WERI-Rb-1 (cell line): ENCODE measurements around the gene ADAMTS12.

Experiments used
- DNase-seq: peaks from one replicate; pipeline ENCODE4 v3.0.0-alpha.2; 2020
- H3K27ac ChIP-seq: fragments of 250-450 bp; sonication (Bioruptor Pico); 2 replicates; pipeline ENCODE4 v1.5.1; 2020; ENCODE audit warnings: mild to moderate bottlenecking, moderate library complexity
- H3K27me3 ChIP-seq: fragments of 250-450 bp; sonication (Bioruptor Pico); 2 replicates; pipeline ENCODE4 v1.5.1; 2021; ENCODE audit warnings: mild to moderate bottlenecking, low read depth, moderate library complexity; ENCODE audit not compliant: insufficient read depth, severe bottlenecking
- H3K36me3 ChIP-seq: fragments of 250-450 bp; sonication (Bioruptor Pico); 2 replicates; pipeline ENCODE4 v1.5.1; 2020; ENCODE audit warnings: mild to moderate bottlenecking, moderate library complexity
- H3K4me3 ChIP-seq: 2 replicates; pipeline ENCODE4 v1.5.1; 2011; ENCODE audit warnings: low read depth, mild to moderate bottlenecking, control low read depth, low read length
- H3K9me3 ChIP-seq: fragments of 250-450 bp; sonication (Bioruptor Pico); 2 replicates; pipeline ENCODE4 v1.5.1; 2021; ENCODE audit warnings: mild to moderate bottlenecking, moderate library complexity; ENCODE audit not compliant: severe bottlenecking
- CTCF ChIP-seq: IDR thresholded peaks from 2 replicates; pipeline ENCODE4 v1.5.1; 2011; ENCODE audit warnings: low read depth, mild to moderate bottlenecking, control low read depth, inconsistent platforms, low read length

ADAMTS12 gene

GRCh38 chr5:33857037-33857436, 34.8 kb downstream of the ADAMTS12 start:
- Histone ChIP-seq H3K27me3 (peaks cover 62% of the 10 kb centered on the region), H3K36me3 (no peaks in the 10 kb centered on the region), H3K4me3 (no peak overlapping the region), H3K27ac (no peak overlapping the region), H3K9me3 (no peaks in the 10 kb centered on the region)
- no peak for TF ChIP-seq CTCF
- DNase-seq, result no peak

- Histone ChIP-seq H3K9me3 (no peaks in the 10 kb centered on the region), H3K4me3 (no peak overlapping the region), H3K36me3 (no peaks in the 10 kb centered on the region), H3K27ac (no peak overlapping the region), H3K27me3 (peaks cover 64% of the 10 kb centered on the region)
- DNase-seq, result no peak
- TF ChIP-seq CTCF, result no peak
Observed at GRCh38 chr5:33855396-33855795, 36.4 kb downstream of the ADAMTS12 start.

GRCh38 chr5:33854733-33855151, 37.0 kb downstream of the ADAMTS12 start:
- DNase-seq, result no peak
- no peaks in the 10 kb centered on the region for H3K9me3 ChIP-seq
- peaks cover 61% of the 10 kb centered on the region for H3K27me3 ChIP-seq
- no peak overlapping the region for H3K27ac ChIP-seq
- no peak overlapping the region for H3K4me3 ChIP-seq
- H3K36me3 ChIP-seq, result no peaks in the 10 kb centered on the region
- no peak for TF ChIP-seq CTCF

- no peak for TF ChIP-seq CTCF
Observed at GRCh38 chr5:33852837-33853236, 39.0 kb downstream of the ADAMTS12 start.

GRCh38 chr5:33852319-33852718, 39.5 kb downstream of the ADAMTS12 start:
- Histone ChIP-seq H3K36me3 (no peaks in the 10 kb centered on the region), H3K4me3 (no peak overlapping the region), H3K27ac (no peak overlapping the region), H3K27me3 (peaks cover 53% of the 10 kb centered on the region), H3K9me3 (no peaks in the 10 kb centered on the region)
- DNase-seq, result no peak
- TF ChIP-seq CTCF, result no peak

More at GRCh38 chr5:33852837-33853236, 39.0 kb downstream of the ADAMTS12 start:
- H3K9me3 ChIP-seq, result no peaks in the 10 kb centered on the region
- peaks cover 49% of the 10 kb centered on the region for H3K27me3 ChIP-seq
- DNase-seq, result no peak
- H3K4me3 ChIP-seq, result no peak overlapping the region
- H3K27ac ChIP-seq, result no peak overlapping the region
- no peaks in the 10 kb centered on the region for H3K36me3 ChIP-seq

GRCh38 chr5:33850100-33850594, 41.6 kb downstream of the ADAMTS12 start:
- no peak overlapping the region for H3K27ac ChIP-seq
- no peaks in the 10 kb centered on the region for H3K9me3 ChIP-seq
- DNase-seq, result no peak
- TF ChIP-seq CTCF, result no peak
- peaks cover 60% of the 10 kb centered on the region for H3K27me3 ChIP-seq
- H3K4me3 ChIP-seq, result no peak overlapping the region
- no peaks in the 10 kb centered on the region for H3K36me3 ChIP-seq
